ENCODE measurements around the gene DMAC2L.

DNA sequence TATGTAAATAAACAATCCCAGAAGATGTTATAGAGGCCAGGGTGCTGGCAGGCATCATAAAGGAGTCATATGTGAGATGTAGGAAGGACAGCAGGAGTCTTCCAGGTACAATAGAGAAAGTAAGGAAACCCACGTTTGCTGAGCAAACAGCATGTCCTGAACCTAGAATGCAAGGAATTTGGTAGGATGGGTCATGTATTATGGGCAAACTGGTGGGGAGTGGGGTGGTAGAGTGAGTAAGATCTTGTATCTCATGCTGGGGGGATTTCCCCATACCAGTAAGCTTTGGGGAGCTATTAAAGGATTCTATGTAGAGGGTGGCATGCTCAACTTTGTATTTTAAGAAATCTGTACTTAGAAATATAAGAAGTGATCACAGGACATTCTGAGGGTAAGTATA, 43.6 kb downstream of the DMAC2L start:
- TF ChIP-seq, protein P1, sequence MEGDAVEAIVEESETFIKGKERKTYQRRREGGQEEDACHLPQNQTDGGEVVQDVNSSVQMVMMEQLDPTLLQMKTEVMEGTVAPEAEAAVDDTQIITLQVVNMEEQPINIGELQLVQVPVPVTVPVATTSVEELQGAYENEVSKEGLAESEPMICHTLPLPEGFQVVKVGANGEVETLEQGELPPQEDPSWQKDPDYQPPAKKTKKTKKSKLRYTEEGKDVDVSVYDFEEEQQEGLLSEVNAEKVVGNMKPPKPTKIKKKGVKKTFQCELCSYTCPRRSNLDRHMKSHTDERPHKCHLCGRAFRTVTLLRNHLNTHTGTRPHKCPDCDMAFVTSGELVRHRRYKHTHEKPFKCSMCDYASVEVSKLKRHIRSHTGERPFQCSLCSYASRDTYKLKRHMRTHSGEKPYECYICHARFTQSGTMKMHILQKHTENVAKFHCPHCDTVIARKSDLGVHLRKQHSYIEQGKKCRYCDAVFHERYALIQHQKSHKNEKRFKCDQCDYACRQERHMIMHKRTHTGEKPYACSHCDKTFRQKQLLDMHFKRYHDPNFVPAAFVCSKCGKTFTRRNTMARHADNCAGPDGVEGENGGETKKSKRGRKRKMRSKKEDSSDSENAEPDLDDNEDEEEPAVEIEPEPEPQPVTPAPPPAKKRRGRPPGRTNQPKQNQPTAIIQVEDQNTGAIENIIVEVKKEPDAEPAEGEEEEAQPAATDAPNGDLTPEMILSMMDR (IDR thresholded peaks at IDR 0.05; ENCODE audit: low read length): no peak
- TF ChIP-seq EZH2phosphoT487 (IDR thresholded peaks at IDR 0.05; ENCODE audit: low read length) (no peak), EZH2 (optimal IDR thresholded peaks at IDR 0.05; ENCODE audit: low read depth, low read length) (no peak)
